IPS DF 19.7 (cell line): Measurements from ENCODE around the gene SETD3.

ENCODE experiments used
- DNase-seq: peaks from one replicate; pipeline ENCODE4 v3.0.0-alpha.2; 2013; ENCODE audit warnings: low read depth, low spot score

SETD3 gene

DNA sequence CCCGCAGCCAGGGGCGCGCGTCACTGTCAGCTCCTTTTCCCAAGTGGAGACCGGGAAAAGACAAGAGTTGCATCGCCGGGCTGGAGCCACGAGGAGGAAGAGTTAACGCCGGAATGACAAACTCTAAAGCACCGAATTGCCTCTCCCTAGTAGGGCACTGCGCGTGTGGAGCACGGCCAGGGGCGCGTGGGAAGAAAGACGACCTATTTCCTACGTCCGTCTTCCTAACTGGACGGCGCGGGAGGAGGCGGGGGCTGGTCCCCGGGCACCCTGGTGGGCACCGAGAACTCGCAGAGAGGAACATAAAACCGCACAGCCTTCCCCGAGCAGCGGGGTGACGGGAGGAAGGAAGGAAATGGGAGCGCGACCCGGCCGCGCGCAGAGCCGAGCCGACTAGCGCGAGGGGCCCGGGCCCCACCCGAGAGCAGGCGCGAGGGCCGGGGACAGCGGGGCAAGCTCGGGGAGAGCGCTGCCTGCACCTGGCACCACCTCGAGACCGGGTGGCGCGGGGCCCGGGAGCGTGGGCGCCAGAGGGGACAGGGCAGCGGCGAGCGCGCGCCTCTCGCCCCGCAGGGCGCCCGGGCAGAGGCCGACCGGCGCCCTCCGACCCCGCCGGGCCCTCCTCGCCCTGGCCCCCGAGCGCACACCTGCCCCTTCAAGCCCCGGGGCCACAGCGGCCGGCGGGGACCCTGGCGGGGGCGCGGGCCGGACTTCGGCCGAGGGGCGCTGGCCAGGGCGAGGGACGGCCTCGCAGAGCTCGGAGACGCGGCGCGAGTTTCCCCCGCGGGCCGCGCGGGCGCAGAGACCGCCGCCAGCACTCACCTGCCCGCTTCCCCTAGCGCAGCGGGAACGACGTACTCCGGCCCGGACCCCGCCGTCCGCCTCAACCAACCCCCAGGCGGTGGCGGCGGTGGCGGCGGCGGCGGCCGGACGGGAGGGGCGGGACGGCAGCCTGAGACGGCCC lies at the start of gene SETD3:
SETD3 (minus strand) TSS at position 954 of the 964 bp plus-strand sequence. CDS start 15,054 bp downstream, outside the sequence.
- DNase-seq = no peak

GRCh38 chr14:99529899-99530298 lies 49.2 kb upstream of the SETD3 start:
- no peak for DNase-seq

- no peak for DNase-seq
Observed at GRCh38 chr14:99527427-99528076, 46.9 kb upstream of the SETD3 start.

DNA sequence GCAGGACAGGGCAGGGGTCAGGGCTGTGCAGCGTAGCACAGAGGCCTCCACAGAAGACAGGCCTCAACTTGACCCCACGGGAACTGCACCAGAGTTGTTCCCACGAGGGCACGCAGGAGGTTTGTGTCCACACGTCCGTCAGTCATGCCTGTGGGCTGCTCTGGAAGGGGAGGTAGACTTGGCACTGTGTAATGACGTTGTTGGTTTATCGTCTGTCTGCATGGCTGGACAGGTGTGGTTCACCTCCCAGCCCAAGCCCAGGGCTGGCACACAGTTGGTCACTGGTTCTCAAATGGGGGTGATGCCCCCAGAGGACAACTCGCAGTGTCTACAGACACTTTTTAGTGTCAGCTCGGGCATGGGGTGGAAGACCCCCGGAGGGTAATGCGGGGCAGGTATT lies 46.4 kb upstream of the SETD3 start:
- DNase-seq = no peak

- no peak for DNase-seq
Observed at GRCh38 chr14:99525699-99526080, 45.0 kb upstream of the SETD3 start.

GRCh38 chr14:99524804-99525698 lies 44.4 kb upstream of the SETD3 start:
- no peak for DNase-seq

- DNase-seq = no peak
Observed at GRCh38 chr14:99524091-99524661, 43.5 kb upstream of the SETD3 start.

DNA sequence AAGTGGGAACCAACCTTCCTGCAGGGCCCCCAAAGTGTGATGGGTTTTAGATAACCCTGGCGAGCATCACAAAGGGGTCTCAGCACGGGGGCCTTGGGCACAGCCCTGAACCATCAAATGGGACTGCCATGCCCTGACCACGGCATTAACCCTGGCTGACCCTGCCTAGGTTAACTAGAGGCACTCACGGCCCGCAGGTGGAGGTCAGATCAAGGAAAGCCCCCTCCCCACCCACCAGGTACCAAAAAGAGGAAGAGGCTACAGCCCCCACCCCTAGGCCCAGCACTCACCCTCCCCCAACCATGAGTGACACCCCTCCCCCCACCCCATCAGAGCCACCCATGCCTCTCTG lies 43.0 kb upstream of the SETD3 start:
- no peak for DNase-seq

- no peak for DNase-seq
Observed at GRCh38 chr14:99522934-99523703, 42.5 kb upstream of the SETD3 start.

DNA sequence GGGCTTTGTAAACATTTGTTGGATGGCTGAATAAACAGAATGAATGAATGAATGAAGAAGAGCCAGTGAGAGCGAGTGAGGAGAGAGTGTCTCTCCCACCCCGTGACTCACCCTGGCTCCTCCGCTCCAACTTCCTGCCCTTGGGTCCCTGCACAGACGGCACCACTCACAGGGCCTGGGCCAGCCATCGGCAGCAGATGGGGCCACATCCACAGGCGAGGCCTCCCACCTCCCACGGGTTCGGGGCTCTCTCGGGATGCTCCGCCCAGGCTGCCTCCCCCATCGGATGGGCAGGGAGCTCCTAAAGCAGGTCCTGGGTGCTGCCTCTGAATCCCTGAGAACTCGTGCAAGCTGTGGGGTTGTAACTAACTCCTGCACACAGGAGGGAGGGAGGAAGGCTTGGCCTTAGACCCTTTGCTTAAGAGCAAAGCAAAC lies 41.8 kb upstream of the SETD3 start:
- DNase-seq = no peak

GRCh38 chr14:99522025-99522401 lies 41.4 kb upstream of the SETD3 start:
- DNase-seq = no peak

DNA sequence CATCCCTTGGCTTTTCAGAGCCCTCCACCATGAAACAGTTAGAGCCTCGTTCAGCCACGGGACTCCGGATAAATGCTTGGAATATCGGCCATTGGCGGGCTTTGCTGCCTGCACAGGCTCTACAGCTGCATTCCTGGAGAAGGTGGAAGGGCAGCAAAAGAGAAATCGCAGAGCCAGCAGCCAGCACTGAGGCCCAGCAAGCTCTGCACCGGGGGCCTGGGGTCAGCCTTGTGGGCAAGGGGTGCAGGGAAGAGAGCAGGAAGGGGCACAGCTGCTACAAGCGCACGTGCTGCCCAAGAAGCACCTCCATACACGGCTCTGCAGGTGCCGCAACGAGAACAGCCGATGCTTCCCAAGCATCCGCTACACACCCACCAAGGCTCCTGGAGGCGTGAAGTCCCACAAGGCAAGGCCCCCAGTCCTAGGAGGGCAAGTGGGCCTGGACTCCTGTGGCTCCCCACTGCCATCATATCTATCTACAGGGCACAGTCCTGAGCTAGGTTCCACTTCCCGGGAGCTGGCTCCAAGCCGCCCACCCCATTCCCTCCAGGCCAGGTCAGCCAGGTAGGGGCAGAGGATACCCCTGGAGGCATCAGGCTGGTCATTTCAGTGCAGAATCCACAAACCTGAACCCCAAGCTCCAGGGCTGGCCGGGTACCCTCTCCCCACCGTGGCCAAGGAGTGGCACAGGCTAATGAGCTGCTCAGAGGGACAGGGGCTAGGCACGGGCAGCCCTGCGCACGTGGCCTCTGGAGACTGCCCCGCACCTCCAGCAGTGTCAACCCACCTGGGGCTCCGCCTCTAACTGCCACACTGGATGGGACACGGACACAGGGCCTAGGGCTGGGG lies 40.7 kb upstream of the SETD3 start:
- DNase-seq = no peak

DNA sequence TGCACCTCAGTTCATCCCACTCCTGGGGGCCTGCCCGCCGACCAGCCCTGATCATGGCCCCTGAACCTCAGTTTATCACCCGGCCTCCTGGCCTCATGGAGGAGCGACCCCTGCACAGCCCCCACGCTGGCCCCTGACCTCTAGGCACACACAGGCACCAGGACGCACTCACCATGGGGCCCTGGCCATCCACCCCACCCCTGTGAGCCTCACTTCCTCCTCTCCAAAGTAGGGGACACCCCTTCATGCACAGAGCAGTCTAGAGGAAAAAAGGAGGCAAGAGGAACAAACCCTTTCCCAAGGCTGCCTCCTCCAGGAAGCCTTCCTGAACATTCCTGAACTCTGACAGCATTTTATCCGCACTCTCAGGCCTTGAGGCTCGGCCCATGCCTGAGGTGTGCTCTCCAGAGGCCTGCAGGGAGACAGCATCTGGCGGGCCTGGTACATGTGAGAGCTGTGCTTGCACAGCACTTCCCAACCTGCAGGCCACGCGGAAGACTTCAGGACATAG lies 40.0 kb upstream of the SETD3 start:
- DNase-seq = no peak

- no peak for DNase-seq
Observed at GRCh38 chr14:99519931-99520421, 39.3 kb upstream of the SETD3 start.

DNA sequence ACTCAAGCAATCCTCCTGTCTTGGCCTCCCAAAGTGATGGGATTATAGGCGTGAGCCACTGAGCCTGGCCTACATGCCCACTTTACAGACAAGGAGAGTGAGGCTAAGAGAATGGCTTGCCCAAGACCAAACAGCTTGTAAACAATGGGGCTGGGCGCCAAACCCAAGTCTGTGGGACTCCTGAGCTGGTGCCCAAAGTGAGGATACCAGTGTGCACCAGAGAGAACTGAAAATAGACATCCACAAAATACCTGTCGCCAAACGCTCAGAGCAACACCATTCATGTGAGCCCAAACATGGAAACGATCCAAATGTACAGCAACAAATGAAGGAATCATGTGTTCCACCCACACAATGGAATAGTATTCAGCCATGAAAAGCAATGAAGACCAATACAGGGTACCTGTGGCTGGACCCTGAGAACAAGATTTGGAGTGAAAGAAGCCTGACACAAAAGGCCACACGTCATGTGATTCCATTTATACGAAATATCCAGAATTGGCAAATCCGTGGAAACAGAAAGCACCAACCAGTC lies 38.8 kb upstream of the SETD3 start:
- DNase-seq = no peak

DNA sequence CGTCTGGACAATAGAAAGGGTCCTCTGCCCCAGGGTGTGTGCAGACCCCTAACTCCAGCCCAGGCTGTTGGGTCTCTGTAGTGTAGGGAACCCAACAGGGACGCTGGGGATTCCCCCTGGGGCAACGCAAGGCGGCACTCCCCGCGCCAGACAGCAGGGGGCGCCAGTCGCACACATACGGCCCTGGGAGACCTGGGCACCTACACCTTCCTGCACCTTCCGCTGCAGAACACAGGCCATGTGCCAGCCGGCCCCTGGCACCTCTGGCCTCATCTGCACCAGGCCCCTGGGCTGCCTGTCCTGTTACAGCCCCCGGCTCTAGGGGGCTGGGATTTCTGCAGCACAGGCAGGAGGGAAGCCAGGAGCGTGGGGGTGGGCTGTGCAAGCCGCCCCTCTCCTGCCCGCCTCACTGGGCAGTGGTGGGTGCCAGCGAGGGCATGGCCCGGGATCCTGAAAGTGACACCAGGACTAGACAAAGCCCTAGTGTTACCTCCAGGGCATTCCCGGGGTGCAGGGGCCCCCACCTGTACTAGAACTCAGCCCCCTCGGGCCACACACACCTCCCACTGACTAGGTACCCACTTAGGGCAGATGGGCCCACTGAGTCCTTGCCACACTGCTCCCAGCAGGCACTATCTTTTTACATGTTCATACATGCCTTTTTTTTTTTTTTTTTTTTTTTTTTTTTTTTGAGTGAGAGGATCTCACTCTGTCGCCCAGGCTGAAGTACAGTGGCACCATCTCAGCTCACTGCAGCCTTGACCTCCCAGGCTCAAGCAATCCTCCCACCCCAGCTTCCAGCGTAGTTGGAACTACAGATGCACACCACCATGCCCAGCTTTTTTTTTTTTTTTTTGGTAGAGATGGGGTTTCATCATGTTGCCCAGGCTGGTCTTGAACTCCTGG lies 38.0 kb upstream of the SETD3 start:
- DNase-seq = no peak

DNA sequence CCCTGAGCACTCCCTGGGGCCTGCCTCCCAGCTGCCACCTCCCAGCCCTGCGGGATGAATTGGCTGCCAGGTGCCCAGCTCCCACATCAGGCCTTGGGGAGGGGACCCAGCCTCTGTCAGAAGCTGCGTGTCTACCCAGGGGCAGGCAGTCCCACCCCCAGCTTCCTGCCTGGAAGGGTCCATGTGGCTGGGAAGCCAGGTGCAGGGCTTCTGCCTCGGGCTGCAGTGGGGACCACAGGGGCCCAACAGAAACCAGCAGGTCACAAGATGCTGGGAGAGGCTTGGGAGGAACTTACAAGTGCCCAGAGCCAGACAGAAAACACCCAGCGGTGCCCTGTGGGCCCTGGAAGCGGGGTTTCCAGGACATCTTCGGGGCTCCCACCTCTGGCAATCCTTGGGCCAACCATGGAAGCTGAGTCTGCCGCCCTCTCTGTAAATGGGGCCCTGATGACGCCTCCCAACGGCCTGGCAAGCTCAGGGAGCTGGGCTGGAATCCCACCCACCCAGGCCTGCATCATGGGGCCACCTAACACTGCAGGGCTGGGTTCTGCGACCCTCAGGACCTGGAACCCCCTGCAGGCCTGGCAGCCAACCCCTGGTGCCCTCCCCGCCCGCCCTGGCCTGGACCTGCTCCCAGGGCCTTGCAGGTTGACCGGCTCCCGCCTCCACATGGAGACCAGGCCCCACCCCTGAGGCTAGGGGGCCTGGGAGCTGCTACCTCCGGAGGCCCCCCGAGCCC lies 37.2 kb upstream of the SETD3 start:
- DNase-seq = no peak
